Tibial nerve (tissue), 4 donors: Measurements from ENCODE around the gene CD300LB. TPM values are rescaled to one million over a fixed set of nuclear protein-coding genes. Genes with fewer than 3 reads are reported as not detected.

Experiments used
- DNase-seq, 2 donors: peaks; one replicate each; pipeline ENCODE4 v3.0.0-alpha.2; 2019; ENCODE audit warnings: low spot score in 2 of 2
- H3K27ac ChIP-seq, 4 donors: fragments of 200-600 bp; sonication (generic) in 3 of 4; one replicate each; pipeline ENCODE4 v1.5.1; 2017 to 2019; ENCODE audit warnings: mild to moderate bottlenecking in 1 of 4
- H3K27me3 ChIP-seq, 2 donors: fragments of 200-600 bp; sonication (generic) in 1 of 2; one replicate each; pipeline versions ENCODE4 v1.5.1 to v1.6.0; 2017 to 2019
- H3K36me3 ChIP-seq, 3 donors: fragments of 200-600 bp; sonication (generic); one replicate each; pipeline ENCODE4 v1.5.1; 2018 to 2019
- H3K4me1 ChIP-seq, 4 donors: fragments of 200-600 bp; sonication (generic) in 3 of 4; one replicate each; pipeline ENCODE4 v1.5.1; 2017 to 2019
- H3K4me3 ChIP-seq, 4 donors: fragments of 200-600 bp; sonication (generic) in 3 of 4; one replicate each; pipeline ENCODE4 v1.5.1; 2017 to 2019; ENCODE audit warnings: mild to moderate bottlenecking in 1 of 4, moderate library complexity in 1 of 4
- H3K9me3 ChIP-seq, 4 donors: fragments of 200-600 bp; sonication (generic) in 3 of 4; one replicate each; pipeline ENCODE4 v1.5.1; 2017 to 2019
- CTCF ChIP-seq, 5 experiments: fragments of 200-600 bp in 3 of 5; fragments of 450-650 bp in 2 of 5; sonication (generic) in 3 of 5; IDR thresholded peaks; one replicate each; pipeline ENCODE4 v1.5.1; 2016 to 2019; ENCODE audit warnings: antibody characterized with exemption in 5 of 5, mild to moderate bottlenecking in 3 of 5, moderate library complexity in 2 of 5
- EP300 ChIP-seq, 2 donors: sonication (generic); formaldehyde crosslinking; IDR thresholded peaks; one replicate each; pipeline ENCODE4 v1.6.1; 2017; ENCODE audit warnings: antibody characterized with exemption in 2 of 2, mild to moderate bottlenecking in 1 of 2
- POLR2A ChIP-seq, 2 donors: fragments of 450-650 bp; IDR thresholded peaks; one replicate each; pipeline ENCODE4 v1.6.1; 2017; ENCODE audit warnings: antibody characterized with exemption in 2 of 2, mild to moderate bottlenecking in 2 of 2, moderate library complexity in 2 of 2
- whole genome bisulfite sequencing, 2 donors: methylation state at CpG; one replicate each; pipeline ENCODE4 v1.1.5; 2018; 5-methylcytosine and 5-hydroxymethylcytosine counted together
- total RNA-seq, 4 donors: library from RNA; depleted of rRNA; stranded (reverse); fragments of >200 nt; gene quantifications; one replicate each; pipeline ENCODE4 v1.1.0, GENCODE V29; 2016

CD300LB gene
- total RNA-seq, 4 donors from 2014 or later, result 0.21 to 0.44 TPM; not detected in 2

GRCh38 chr17:74475189-74475588, 56.1 kb downstream of the CD300LB start:
- DNase-seq, result no peak
- peaks cover 0 to 10% of the 10 kb centered on the region in 2 donors for H3K27me3 ChIP-seq
- no peaks in the 10 kb centered on the region for H3K36me3 ChIP-seq
- no peak overlapping the region for H3K27ac ChIP-seq
- no peak overlapping the region for H3K4me3 ChIP-seq
- TF ChIP-seq EP300 (IDR thresholded peaks at IDR 0.05) (no peak), POLR2A (IDR thresholded peaks at IDR 0.05) (no peak), CTCF (IDR thresholded peaks at IDR 0.05) (no peak)
- WGBS, 2 donors, result 84 to 93% methylated on average over 4 of the region's 4 CpGs
- peaks cover 0 to 4% (median 0%) of the 10 kb centered on the region in 4 donors for H3K4me1 ChIP-seq
- H3K9me3 ChIP-seq, result peaks cover 0 to 14% (median 2%) of the 10 kb centered on the region in 4 donors

- DNase-seq, result no peak
- no peak overlapping the region for H3K4me3 ChIP-seq
- no peak overlapping the region for H3K27ac ChIP-seq
- no peaks in the 10 kb centered on the region for H3K36me3 ChIP-seq
- peaks cover 0 to 14% (median 2%) of the 10 kb centered on the region in 4 donors for H3K9me3 ChIP-seq
- no peak for TF ChIP-seq CTCF (IDR thresholded peaks at IDR 0.05)
- TF ChIP-seq EP300 (IDR thresholded peaks at IDR 0.05), result no peak
- no peak for TF ChIP-seq POLR2A (IDR thresholded peaks at IDR 0.05)
- H3K27me3 ChIP-seq, result peaks cover 0 to 10% of the 10 kb centered on the region in 2 donors
- peaks cover 0 to 4% (median 0%) of the 10 kb centered on the region in 4 donors for H3K4me1 ChIP-seq
- 83 to 87% methylated on average over 9 of the region's 9 CpGs for WGBS, 2 donors
Measured at GRCh38 chr17:74474043-74474792, 57.1 kb downstream of the CD300LB start.

GRCh38 chr17:74473294-74473693, 58.0 kb downstream of the CD300LB start:
- Histone ChIP-seq H3K4me3 (no peak overlapping the region), H3K9me3 (peaks cover 0 to 14% (median 2%) of the 10 kb centered on the region in 4 donors), H3K4me1 (peaks cover 0 to 3% (median 0%) of the 10 kb centered on the region in 4 donors), H3K27me3 (peaks cover 0 to 15% of the 10 kb centered on the region in 2 donors), H3K27ac (no peak overlapping the region), H3K36me3 (no peaks in the 10 kb centered on the region)
- TF ChIP-seq EP300 (IDR thresholded peaks at IDR 0.05), result no peak
- TF ChIP-seq CTCF (IDR thresholded peaks at IDR 0.05), result no peak
- no peak for TF ChIP-seq POLR2A (IDR thresholded peaks at IDR 0.05)
- DNase-seq, result no peak
- 77 to 82% methylated on average over 8 of the region's 8 CpGs for WGBS, 2 donors

GRCh38 chr17:74472890-74473289, 58.4 kb downstream of the CD300LB start:
- H3K36me3 ChIP-seq, result no peaks in the 10 kb centered on the region
- no peak overlapping the region for H3K27ac ChIP-seq
- no peak overlapping the region for H3K4me3 ChIP-seq
- H3K27me3 ChIP-seq, result peaks cover 0 to 19% of the 10 kb centered on the region in 2 donors
- peaks cover 0 to 14% (median 2%) of the 10 kb centered on the region in 4 donors for H3K9me3 ChIP-seq
- WGBS, 2 donors, result 86 to 89% methylated on average over 4 of the region's 4 CpGs
- TF ChIP-seq CTCF (IDR thresholded peaks at IDR 0.05) (no peak), POLR2A (IDR thresholded peaks at IDR 0.05) (no peak), EP300 (IDR thresholded peaks at IDR 0.05) (no peak)
- no peaks in the 10 kb centered on the region for H3K4me1 ChIP-seq
- DNase-seq, result no peak

- DNase-seq, result no peak
- Histone ChIP-seq H3K4me1 (peaks cover 0 to 5% (median 0%) of the 10 kb centered on the region in 4 donors), H3K27ac (no peak overlapping the region), H3K4me3 (no peak overlapping the region), H3K9me3 (peaks cover 0 to 14% (median 2%) of the 10 kb centered on the region in 4 donors), H3K27me3 (peaks cover 0 to 34% of the 10 kb centered on the region in 2 donors), H3K36me3 (no peaks in the 10 kb centered on the region)
- TF ChIP-seq POLR2A (IDR thresholded peaks at IDR 0.05), result no peak
- TF ChIP-seq EP300 (IDR thresholded peaks at IDR 0.05), result no peak
- no peak for TF ChIP-seq CTCF (IDR thresholded peaks at IDR 0.05)
- WGBS, 2 donors, result 84 to 93% methylated on average over 3 of the region's 3 CpGs
Measured at GRCh38 chr17:74471341-74471740, 59.9 kb downstream of the CD300LB start.
